CD14-positive monocyte (primary cell): ENCODE measurements around the gene VPS16. TPM values are rescaled to one million over a fixed set of nuclear protein-coding genes. Genes with fewer than 3 reads are reported as not detected.

Experiments
- DNase-seq, 3 donors: peaks; one replicate each; pipeline ENCODE4 v3.0.0-alpha.2; 2011 to 2022
- H2AFZ ChIP-seq: 2 replicates; pipeline ENCODE4 v1.6.0; 2012; ENCODE audit warnings: mild to moderate bottlenecking, low read depth, low read length, inconsistent platforms; ENCODE audit not compliant: insufficient read depth, poor library complexity, severe bottlenecking
- H3K27ac ChIP-seq, 2 donors: 1 replicate in 1 of 2; 2 replicates in 1 of 2; pipeline ENCODE4 v1.5.1; 2012 to 2013; ENCODE audit warnings: low read length in 2 of 2, control low read depth in 1 of 2, inconsistent platforms in 1 of 2, low read depth in 1 of 2, mild to moderate bottlenecking in 1 of 2
- H3K27me3 ChIP-seq, 2 donors: one replicate each; pipeline versions ENCODE4 v1.6.0 to v1.6.1; 2011 to 2013; ENCODE audit warnings: low read length in 2 of 2; ENCODE audit not compliant: control insufficient read depth in 2 of 2, insufficient read depth in 2 of 2
- H3K36me3 ChIP-seq, 2 donors: replicated peaks in 1 of 2; 1 replicate in 1 of 2; 2 replicates in 1 of 2; pipeline versions ENCODE4 v1.5.1 to v1.6.1; 2012 to 2013; ENCODE audit warnings: low read length in 2 of 2, control low read depth in 1 of 2, inconsistent platforms in 1 of 2, mild to moderate bottlenecking in 1 of 2; ENCODE audit not compliant: insufficient read depth in 2 of 2, control insufficient read depth in 1 of 2
- H3K4me1 ChIP-seq, 2 donors: 1 replicate in 1 of 2; 2 replicates in 1 of 2; pipeline versions ENCODE4 v1.5.1 to v1.6.1; 2012 to 2013; ENCODE audit warnings: low read length in 2 of 2, control low read depth in 1 of 2, inconsistent platforms in 1 of 2, mild to moderate bottlenecking in 1 of 2, moderate library complexity in 1 of 2; ENCODE audit not compliant: insufficient read depth in 2 of 2, control insufficient read depth in 1 of 2
- H3K4me2 ChIP-seq: replicated peaks from 2 replicates; pipeline ENCODE3; 2012; ENCODE audit warnings: low read length, moderate library complexity, mild to moderate bottlenecking; ENCODE audit not compliant: poor library complexity, severe bottlenecking; ENCODE audit errors: extremely low read depth
- H3K4me3 ChIP-seq, 3 experiments: fragments of 200-600 bp in 1 of 3; sonication (generic) in 1 of 3; replicated peaks in 1 of 3; 1 replicate in 2 of 3; 2 replicates in 1 of 3; pipeline ENCODE4 v1.5.1; 2011 to 2013; ENCODE audit warnings: low read length in 3 of 3, mild to moderate bottlenecking in 3 of 3, control low read depth in 2 of 3, low read depth in 2 of 3, inconsistent platforms in 1 of 3, moderate library complexity in 1 of 3
- H3K79me2 ChIP-seq: 2 replicates; pipeline ENCODE4 v1.6.0; 2012; ENCODE audit warnings: mild to moderate bottlenecking, control low read depth, inconsistent platforms, low read length, moderate library complexity; ENCODE audit not compliant: insufficient read depth
- H3K9ac ChIP-seq: 2 replicates; pipeline ENCODE4 v1.6.0; 2017; ENCODE audit warnings: low read length, mild to moderate bottlenecking; ENCODE audit not compliant: insufficient read depth, poor library complexity, severe bottlenecking
- H3K9me3 ChIP-seq, 2 donors: replicated peaks in 1 of 2; 1 replicate in 1 of 2; 2 replicates in 1 of 2; pipeline versions ENCODE4 v1.5.1 to v1.6.1; 2012 to 2013; ENCODE audit warnings: low read length in 2 of 2, control low read depth in 1 of 2; ENCODE audit not compliant: control insufficient read depth in 1 of 2, insufficient read depth in 1 of 2
- H4K20me1 ChIP-seq: 2 replicates; pipeline ENCODE4 v1.6.0; 2012; ENCODE audit warnings: mild to moderate bottlenecking, low read length, control low read depth, moderate library complexity; ENCODE audit not compliant: insufficient read depth
- H3K27ac Mint-ChIP-seq, 7 donors: one replicate each; pipeline ENCODE4 v1.8.0; 2020; ENCODE audit warnings: mild to moderate bottlenecking in 7 of 7, mixed read lengths in 7 of 7, moderate library complexity in 6 of 7, inconsistent platforms in 2 of 7
- H3K27me3 Mint-ChIP-seq, 3 donors: one replicate each; pipeline ENCODE4 v1.8.0; 2021 to 2022; ENCODE audit warnings: low read depth in 3 of 3, mild to moderate bottlenecking in 3 of 3, mixed read lengths in 3 of 3, moderate library complexity in 3 of 3, inconsistent platforms in 1 of 3
- H3K36me3 Mint-ChIP-seq, 2 donors: one replicate each; pipeline ENCODE4 v1.8.0; 2020; ENCODE audit warnings: mixed read lengths in 2 of 2, inconsistent platforms in 1 of 2, mild to moderate bottlenecking in 1 of 2
- H3K4me1 Mint-ChIP-seq: one replicate; pipeline ENCODE4 v1.8.0; 2020; ENCODE audit warnings: mild to moderate bottlenecking, mixed read lengths
- H3K4me3 Mint-ChIP-seq, 2 donors: one replicate each; pipeline ENCODE4 v1.8.0; 2020; ENCODE audit warnings: mild to moderate bottlenecking in 2 of 2, mixed read lengths in 2 of 2, moderate library complexity in 1 of 2
- H3K9me3 Mint-ChIP-seq, 7 donors: one replicate each; pipeline ENCODE4 v1.8.0; 2020 to 2022; ENCODE audit warnings: mixed read lengths in 7 of 7, mild to moderate bottlenecking in 6 of 7, moderate library complexity in 6 of 7, inconsistent platforms in 2 of 7
- CTCF ChIP-seq: fragments of 200-600 bp; IDR thresholded peaks from one replicate; pipeline ENCODE4 v1.8.0; 2022; ENCODE audit warnings: antibody characterized with exemption, mild to moderate bottlenecking
- WGBS: methylation state at CpG from one replicate; pipeline ENCODE4 v1.1.5; 2013; ENCODE audit warnings: missing lambda C conversion rate; ENCODE audit not compliant: insufficient coverage; 5-methylcytosine and 5-hydroxymethylcytosine counted together
- intact Hi-C, 2 donors: fragments of 100-400 bp; cut with micrococcal nuclease; formaldehyde crosslinking; loops; one replicate each; pipeline versions ENCODE4 v1.15.0 to v1.15.1; 2023
- polyA plus RNA-seq, 3 donors: library from polyadenylated mRNA; depleted of rRNA in 1 of 3; unstranded in 2 of 3; stranded (reverse) in 1 of 3; fragments of 300-500 nt in 2 of 3; fragments of >200 nt in 1 of 3; fragmentation: Illumina TruSeq in 2 of 3; gene quantifications; 1 replicate in 2 of 3; 2 replicates in 1 of 3; pipeline ENCODE4 v1.2.3, GENCODE V29; 2012 to 2021

The VPS16 gene
- polyA plus RNA-seq, 3 donors = 33.3 to 87.0 (median 34.5) TPM

GRCh38 chr20:2794202-2794748, 46.3 kb upstream of the VPS16 start:
- no peaks in the 10 kb centered on the region for H3K36me3 ChIP-seq
- peaks cover 2 to 3% of the 10 kb centered on the region in 2 donors for H3K4me1 ChIP-seq
- peaks cover 0 to 6% of the 10 kb centered on the region in 2 donors for H3K27me3 ChIP-seq
- H3K27ac ChIP-seq = no peak overlapping the region
- Mint-ChIP-seq H3K27ac (peak overlapping the region in 2 of 7 donors; percentile 3 to 22), H3K36me3 (no peaks in the 10 kb centered on the region), H3K4me1 (peaks cover 6% of the 10 kb centered on the region), H3K9me3 (peaks cover 0 to 3% (median 0%) of the 10 kb centered on the region in 7 donors), H3K4me3 (no peak overlapping the region), H3K27me3 (peaks cover 3 to 13% (median 6%) of the 10 kb centered on the region in 3 donors)
- H2AFZ ChIP-seq = no peak overlapping the region
- H3K9me3 ChIP-seq = no peaks in the 10 kb centered on the region
- no peak for TF ChIP-seq CTCF
- no peaks in the 10 kb centered on the region for H3K79me2 ChIP-seq
- no peak overlapping the region for H3K4me3 ChIP-seq
- WGBS = 89% methylated on average over 19 of the region's 23 CpGs
- no peak overlapping the region for H3K9ac ChIP-seq
- H3K4me2 ChIP-seq = no peak overlapping the region
- H4K20me1 ChIP-seq = no peaks in the 10 kb centered on the region
- intact Hi-C loops = no loop called here
- DNase-seq = no peak

GRCh38 chr20:2794866-2795447, 45.6 kb upstream of the VPS16 start:
- peaks cover under 1 to 3% of the 10 kb centered on the region in 2 donors for H3K36me3 Mint-ChIP-seq
- peaks cover 0 to 12% of the 10 kb centered on the region in 2 donors for H3K27me3 ChIP-seq

More at GRCh38 chr20:2794866-2795447, 45.6 kb upstream of the VPS16 start:
- TF ChIP-seq CTCF = no peak
- Mint-ChIP-seq H3K4me3 (no peak overlapping the region), H3K9me3 (peaks cover 0 to 4% (median 3%) of the 10 kb centered on the region in 7 donors), H3K4me1 (peaks cover 13% of the 10 kb centered on the region), H3K27ac (no peak overlapping the region), H3K27me3 (peaks cover 10 to 20% (median 13%) of the 10 kb centered on the region in 3 donors)
- H3K4me1 ChIP-seq = peaks cover 8 to 10% of the 10 kb centered on the region in 2 donors
- DNase-seq = no peak
- no peak overlapping the region for H3K9ac ChIP-seq
- H3K4me2 ChIP-seq = no peak overlapping the region
- intact Hi-C loops = no loop called here
- H3K27ac ChIP-seq = no peak overlapping the region
- H2AFZ ChIP-seq = no peak overlapping the region
- WGBS = 91% methylated on average over 11 of the region's 11 CpGs
- H4K20me1 ChIP-seq = no peaks in the 10 kb centered on the region
- no peaks in the 10 kb centered on the region for H3K9me3 ChIP-seq
- no peaks in the 10 kb centered on the region for H3K79me2 ChIP-seq
- no peak overlapping the region for H3K4me3 ChIP-seq
- no peaks in the 10 kb centered on the region for H3K36me3 ChIP-seq
